HEK293 (cell line): ENCODE measurements around the gene RAB40C.

Experiments
- CTCF ChIA-PET: fragments of 350-600 bp; formaldehyde crosslinking; extraction: SDS; loops from one replicate; lab custom pipeline; 2021; ENCODE audit warnings: antibody characterized with exemption; lab: Yijun Ruan, JAX
- POLR2A ChIA-PET: fragments of 300-600 bp; formaldehyde crosslinking; extraction: SDS; loops from one replicate; lab custom pipeline; 2020; ENCODE audit warnings: antibody characterized with exemption, inconsistent platforms; lab: Yijun Ruan, JAX
- H3K27ac ChIP-seq: fragments of 200-500 bp; sonication (Bioruptor generic); 2 replicates; pipeline ENCODE4 v1.5.1; 2014; ENCODE audit warnings: low read depth, low read length, control low read depth, inconsistent platforms; ENCODE audit errors: extremely low read depth
- H3K36me3 ChIP-seq, 2 experiments: fragments of 200-500 bp in 1 of 2; sonication (Bioruptor generic) in 1 of 2; 1 replicate in 1 of 2; 2 replicates in 1 of 2; pipeline ENCODE4 v1.5.1; 2014 to 2017; ENCODE audit warnings: inconsistent platforms in 2 of 2, low read length in 2 of 2; ENCODE audit not compliant: control insufficient read depth in 2 of 2, insufficient read depth in 1 of 2
- H3K4me1 ChIP-seq: fragments of 200-500 bp; sonication (Bioruptor generic); 2 replicates; pipeline ENCODE4 v1.5.1; 2014; ENCODE audit warnings: mild to moderate bottlenecking, low read length, inconsistent platforms; ENCODE audit not compliant: control insufficient read depth, insufficient read depth
- H3K4me3 ChIP-seq: 2 replicates; pipeline ENCODE4 v1.5.1; 2011; ENCODE audit warnings: low read depth, mild to moderate bottlenecking, control low read depth, low read length, moderate library complexity
- H3K9me3 ChIP-seq: fragments of 200-500 bp; sonication (Bioruptor generic); 2 replicates; pipeline ENCODE4 v1.5.1; 2014; ENCODE audit warnings: low read depth, low read length, inconsistent platforms; ENCODE audit not compliant: control insufficient read depth, insufficient read depth
- GLI2 ChIP-seq: fragments of 450-650 bp; formaldehyde crosslinking; IDR thresholded peaks from 2 replicates; pipeline ENCODE4; 2017; ENCODE audit warnings: missing biosample characterization, missing genetic modification characterization, low read depth, borderline replicate concordance
- RBAK ChIP-seq: fragments of 450-650 bp; formaldehyde crosslinking; IDR thresholded peaks from 2 replicates; pipeline ENCODE4 v1.5.1; 2016; ENCODE audit warnings: missing biosample characterization, missing genetic modification characterization
- REST ChIP-seq: fragments of 450-650 bp; formaldehyde crosslinking; IDR thresholded peaks from 2 replicates; pipeline ENCODE4 v1.5.1; 2016; ENCODE audit warnings: missing biosample characterization, missing genetic modification characterization
- SCRT1 ChIP-seq: fragments of 450-650 bp; formaldehyde crosslinking; IDR thresholded peaks from 2 replicates; pipeline ENCODE4 v1.5.1; 2016; ENCODE audit warnings: missing biosample characterization, missing genetic modification characterization, borderline replicate concordance
- SP7 ChIP-seq: fragments of 450-650 bp; formaldehyde crosslinking; IDR thresholded peaks from 2 replicates; pipeline ENCODE4 v1.5.1; 2016; ENCODE audit warnings: missing biosample characterization, missing genetic modification characterization
- WT1 ChIP-seq: fragments of 450-650 bp; formaldehyde crosslinking; IDR thresholded peaks from 2 replicates; pipeline ENCODE4 v1.5.1; 2016; ENCODE audit warnings: missing biosample characterization, missing genetic modification characterization
- ZBTB7A ChIP-seq: fragments of 450-650 bp; formaldehyde crosslinking; IDR thresholded peaks from 2 replicates; pipeline ENCODE4 v1.5.1; 2016; ENCODE audit warnings: low read depth, missing biosample characterization, missing genetic modification characterization
- ZFP41 ChIP-seq: fragments of 450-650 bp; formaldehyde crosslinking; IDR thresholded peaks from 2 replicates; pipeline ENCODE4 v1.5.1; 2016; ENCODE audit warnings: missing biosample characterization, missing genetic modification characterization, borderline replicate concordance
- ZIC2 ChIP-seq: fragments of 450-650 bp; formaldehyde crosslinking; IDR thresholded peaks from 2 replicates; pipeline ENCODE4 v1.5.1; 2016; ENCODE audit warnings: missing biosample characterization, missing genetic modification characterization
- ZNF10 ChIP-seq: fragments of 450-650 bp; formaldehyde crosslinking; IDR thresholded peaks from 2 replicates; pipeline ENCODE4 v1.5.1; 2017; ENCODE audit warnings: missing biosample characterization, missing genetic modification characterization
- ZNF112 ChIP-seq: fragments of 450-650 bp; formaldehyde crosslinking; IDR thresholded peaks from 2 replicates; pipeline ENCODE4 v1.5.0; 2017; ENCODE audit warnings: missing biosample characterization, missing genetic modification characterization
- ZNF146 ChIP-seq: fragments of 450-650 bp; formaldehyde crosslinking; IDR thresholded peaks from 2 replicates; pipeline ENCODE4 v1.5.1; 2016; ENCODE audit warnings: missing biosample characterization, missing genetic modification characterization
- ZNF175 ChIP-seq: fragments of 450-650 bp; formaldehyde crosslinking; IDR thresholded peaks from 2 replicates; pipeline ENCODE4 v1.5.1; 2016; ENCODE audit warnings: missing biosample characterization, missing genetic modification characterization
- ZNF223 ChIP-seq: fragments of 450-650 bp; formaldehyde crosslinking; IDR thresholded peaks from 2 replicates; pipeline ENCODE4 v1.5.1; 2016; ENCODE audit warnings: missing biosample characterization, missing genetic modification characterization
- ZNF302 ChIP-seq: fragments of 450-650 bp; formaldehyde crosslinking; IDR thresholded peaks from 2 replicates; pipeline ENCODE4 v1.5.1; 2016; ENCODE audit warnings: missing biosample characterization, missing genetic modification characterization, low read depth
- ZNF394 ChIP-seq: fragments of 450-650 bp; formaldehyde crosslinking; IDR thresholded peaks from 2 replicates; pipeline ENCODE4 v1.5.1; 2016; ENCODE audit warnings: missing biosample characterization, missing genetic modification characterization, mild to moderate bottlenecking, moderate library complexity, borderline replicate concordance
- ZNF404 ChIP-seq: fragments of 450-650 bp; formaldehyde crosslinking; IDR thresholded peaks from 2 replicates; pipeline ENCODE4 v1.5.1; 2017; ENCODE audit warnings: missing biosample characterization, missing genetic modification characterization
- ZNF48 ChIP-seq: fragments of 450-650 bp; formaldehyde crosslinking; IDR thresholded peaks from 2 replicates; pipeline ENCODE4 v1.5.1; 2016; ENCODE audit warnings: missing biosample characterization, missing genetic modification characterization
- ZNF549 ChIP-seq: fragments of 450-650 bp; IDR thresholded peaks from 2 replicates; pipeline ENCODE4 v1.5.1; 2018; ENCODE audit warnings: missing biosample characterization, missing genetic modification characterization, mild to moderate bottlenecking, inconsistent platforms, moderate library complexity
- ZNF561 ChIP-seq: fragments of 450-650 bp; IDR thresholded peaks from 2 replicates; pipeline ENCODE4 v1.5.1; 2018; ENCODE audit warnings: missing biosample characterization, missing genetic modification characterization, borderline replicate concordance
- ZNF626 ChIP-seq: fragments of 450-650 bp; sonication (Bioruptor Pico); formaldehyde crosslinking; IDR thresholded peaks from 2 replicates; pipeline ENCODE4 v1.5.1; 2018; ENCODE audit warnings: missing biosample characterization, missing genetic modification characterization, inconsistent platforms
- ZNF701 ChIP-seq: fragments of 450-650 bp; formaldehyde crosslinking; IDR thresholded peaks from 2 replicates; pipeline ENCODE4 v1.5.1; 2016; ENCODE audit warnings: missing biosample characterization, missing genetic modification characterization
- ZNF768 ChIP-seq: fragments of 450-650 bp; formaldehyde crosslinking; IDR thresholded peaks from 2 replicates; pipeline ENCODE4 v1.5.1; 2018; ENCODE audit warnings: missing biosample characterization, mild to moderate bottlenecking, missing genetic modification characterization
- ZNF830 ChIP-seq: fragments of 450-650 bp; IDR thresholded peaks from 2 replicates; pipeline ENCODE4 v1.5.0; 2018; ENCODE audit warnings: missing biosample characterization, missing genetic modification characterization, low read depth, mild to moderate bottlenecking, moderate library complexity
- TF ChIP-seq, protein P1 (sequence below): fragments of 450-650 bp; formaldehyde crosslinking; conservative IDR thresholded peaks from 2 replicates; pipeline ENCODE4 v1.5.1; 2016; ENCODE audit warnings: low read depth, missing biosample characterization, missing genetic modification characterization
- TF ChIP-seq, protein P2 (sequence below): fragments of 450-650 bp; formaldehyde crosslinking; IDR thresholded peaks from 2 replicates; pipeline ENCODE4 v1.5.1; 2017; ENCODE audit warnings: missing biosample characterization, mild to moderate bottlenecking, missing genetic modification characterization, moderate library complexity
- TF ChIP-seq, protein P3 (sequence below): fragments of 450-650 bp; formaldehyde crosslinking; IDR thresholded peaks from 2 replicates; pipeline ENCODE4; 2016; ENCODE audit warnings: missing biosample characterization, missing genetic modification characterization

The RAB40C gene

DNA sequence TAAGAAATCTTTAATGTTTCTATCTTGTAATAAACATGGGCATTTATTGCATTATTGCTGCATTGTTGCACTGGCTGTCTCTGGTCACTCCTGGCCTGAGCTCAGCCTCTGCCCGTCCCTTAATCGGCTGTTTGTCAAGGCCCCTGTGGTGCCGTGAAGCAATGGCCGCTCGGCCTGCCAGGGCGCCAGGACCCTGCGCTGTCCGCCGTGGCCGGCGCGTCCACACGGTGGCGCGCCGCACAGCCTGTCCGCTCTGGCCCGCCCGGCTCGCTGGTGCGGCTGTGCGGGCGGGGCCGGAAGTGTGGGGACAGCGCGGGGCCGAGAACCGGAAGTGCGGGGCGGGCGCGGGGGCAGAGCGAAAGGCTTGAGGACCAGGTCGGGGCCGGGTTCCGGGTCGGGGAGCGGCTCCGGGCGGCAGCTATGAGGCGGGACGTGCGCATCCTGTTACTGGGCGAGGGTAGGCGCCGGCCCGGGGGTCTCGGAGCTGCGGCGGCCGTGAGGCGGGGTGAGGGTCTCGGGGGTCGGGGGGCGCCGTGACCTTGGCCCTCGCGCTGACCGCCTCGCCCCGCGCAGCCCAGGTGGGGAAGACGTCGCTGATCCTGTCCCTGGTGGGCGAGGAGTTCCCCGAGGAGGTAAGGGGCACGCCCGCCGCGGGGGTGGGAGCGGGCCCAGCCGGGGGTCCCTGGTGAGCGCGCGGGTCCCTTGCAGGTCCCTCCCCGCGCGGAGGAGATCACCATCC, 78.1 kb downstream of the RAB40C start, which contains the start of gene RHOT2:
Gene RHOT2, plus strand, starts transcription at position 353 of the 739 bp plus-strand sequence. Its CDS starts 68 bp downstream, at position 421.
- Histone ChIP-seq H3K4me1 (no peaks in the 10 kb centered on the region), H3K36me3 (peaks cover 0 to 60% of the 10 kb centered on the region in 2 experiments; a peak in 2 of 3 replicates)
- CTCF ChIA-PET = interaction anchor here (0.7 to 1.8 kb wide), 6 partner anchors 9 to 91 kb away, joined by 3 to 7 read pairs (median 4); no protein-coding TSS in a partner anchor
- TF ChIP-seq ZNF561 (tag by site-specific recombination) (peak; percentile 81; the same call in 1 of the 2 replicates), ZNF302 (tag by site-specific recombination) (no peak), ZNF146 (no peak), ZNF768 (no peak; the same call in 1 of the 2 replicates), ZNF10 (tag by site-specific recombination) (0 out of 2 replicates have a peak, but pooled peaks have one; percentile 8), ZNF394 (tag by site-specific recombination) (no peak), SP7 (tag by site-specific recombination) (0 out of 2 replicates have a peak, but pooled peaks have one; percentile 26), SCRT1 (tag by site-specific recombination) (peak; percentile 89), ZNF112 (tag by site-specific recombination) (no peak), ZFP41 (no peak), ZNF626 (tag by site-specific recombination) (no peak; the same call in 1 of the 2 replicates), WT1 (tag by site-specific recombination) (no peak), ZNF48 (tag by site-specific recombination) (no peak), ZNF701 (tag by site-specific recombination) (no peak), ZIC2 (tag by site-specific recombination) (no peak; the same call in 1 of the 2 replicates), ZNF830 (tag by site-specific recombination) (no peak), ZNF175 (no peak), ZNF404 (tag by site-specific recombination) (no peak), ZBTB7A (peak; percentile 95), ZNF223 (no peak), ZNF549 (tag by site-specific recombination) (no peak), GLI2 (tag by site-specific recombination) (no peak), REST (tag by site-specific recombination) (no peak), RBAK (no peak)
- TF ChIP-seq, protein P1, sequence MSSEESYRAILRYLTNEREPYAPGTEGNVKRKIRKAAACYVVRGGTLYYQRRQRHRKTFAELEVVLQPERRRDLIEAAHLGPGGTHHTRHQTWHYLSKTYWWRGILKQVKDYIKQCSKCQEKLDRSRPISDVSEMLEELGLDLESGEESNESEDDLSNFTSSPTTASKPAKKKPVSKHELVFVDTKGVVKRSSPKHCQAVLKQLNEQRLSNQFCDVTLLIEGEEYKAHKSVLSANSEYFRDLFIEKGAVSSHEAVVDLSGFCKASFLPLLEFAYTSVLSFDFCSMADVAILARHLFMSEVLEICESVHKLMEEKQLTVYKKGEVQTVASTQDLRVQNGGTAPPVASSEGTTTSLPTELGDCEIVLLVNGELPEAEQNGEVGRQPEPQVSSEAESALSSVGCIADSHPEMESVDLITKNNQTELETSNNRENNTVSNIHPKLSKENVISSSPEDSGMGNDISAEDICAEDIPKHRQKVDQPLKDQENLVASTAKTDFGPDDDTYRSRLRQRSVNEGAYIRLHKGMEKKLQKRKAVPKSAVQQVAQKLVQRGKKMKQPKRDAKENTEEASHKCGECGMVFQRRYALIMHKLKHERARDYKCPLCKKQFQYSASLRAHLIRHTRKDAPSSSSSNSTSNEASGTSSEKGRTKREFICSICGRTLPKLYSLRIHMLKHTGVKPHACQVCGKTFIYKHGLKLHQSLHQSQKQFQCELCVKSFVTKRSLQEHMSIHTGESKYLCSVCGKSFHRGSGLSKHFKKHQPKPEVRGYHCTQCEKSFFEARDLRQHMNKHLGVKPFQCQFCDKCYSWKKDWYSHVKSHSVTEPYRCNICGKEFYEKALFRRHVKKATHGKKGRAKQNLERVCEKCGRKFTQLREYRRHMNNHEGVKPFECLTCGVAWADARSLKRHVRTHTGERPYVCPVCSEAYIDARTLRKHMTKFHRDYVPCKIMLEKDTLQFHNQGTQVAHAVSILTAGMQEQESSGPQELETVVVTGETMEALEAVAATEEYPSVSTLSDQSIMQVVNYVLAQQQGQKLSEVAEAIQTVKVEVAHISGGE (tag by site-specific recombination) = peak; percentile 94
- TF ChIP-seq, protein P2, sequence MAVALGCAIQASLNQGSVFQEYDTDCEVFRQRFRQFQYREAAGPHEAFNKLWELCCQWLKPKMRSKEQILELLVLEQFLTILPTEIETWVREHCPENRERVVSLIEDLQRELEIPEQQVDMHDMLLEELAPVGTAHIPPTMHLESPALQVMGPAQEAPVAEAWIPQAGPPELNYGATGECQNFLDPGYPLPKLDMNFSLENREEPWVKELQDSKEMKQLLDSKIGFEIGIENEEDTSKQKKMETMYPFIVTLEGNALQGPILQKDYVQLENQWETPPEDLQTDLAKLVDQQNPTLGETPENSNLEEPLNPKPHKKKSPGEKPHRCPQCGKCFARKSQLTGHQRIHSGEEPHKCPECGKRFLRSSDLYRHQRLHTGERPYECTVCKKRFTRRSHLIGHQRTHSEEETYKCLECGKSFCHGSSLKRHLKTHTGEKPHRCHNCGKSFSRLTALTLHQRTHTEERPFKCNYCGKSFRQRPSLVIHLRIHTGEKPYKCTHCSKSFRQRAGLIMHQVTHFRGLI = no peak
- TF ChIP-seq, protein P3, sequence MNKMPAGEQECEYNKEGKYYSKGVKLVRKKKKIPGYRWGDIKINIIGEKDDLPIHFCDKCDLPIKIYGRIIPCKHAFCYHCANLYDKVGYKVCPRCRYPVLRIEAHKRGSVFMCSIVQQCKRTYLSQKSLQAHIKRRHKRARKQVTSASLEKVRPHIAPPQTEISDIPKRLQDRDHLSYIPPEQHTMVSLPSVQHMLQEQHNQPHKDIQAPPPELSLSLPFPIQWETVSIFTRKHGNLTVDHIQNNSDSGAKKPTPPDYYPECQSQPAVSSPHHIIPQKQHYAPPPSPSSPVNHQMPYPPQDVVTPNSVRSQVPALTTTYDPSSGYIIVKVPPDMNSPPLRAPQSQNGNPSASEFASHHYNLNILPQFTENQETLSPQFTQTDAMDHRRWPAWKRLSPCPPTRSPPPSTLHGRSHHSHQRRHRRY (tag by site-specific recombination) = no peak

More for the DNA sequence above, 78.1 kb downstream of the RAB40C start, which contains the start of gene RHOT2:
- H3K4me3 ChIP-seq = peak within 1 kb of the TSS; percentile 90
- H3K9me3 ChIP-seq = no peaks in the 10 kb centered on the region
- POLR2A ChIA-PET = interaction anchor here (0.8 to 6.7 kb wide), 6 partner anchors 9 to 96 kb away, joined by 3 to 57 read pairs (median 6); partner anchors contain the start of genes JMJD8, RHBDL1, STUB1 and WDR90
- peak within 1 kb of the TSS; percentile 92 for H3K27ac ChIP-seq
